ENCODE results near the gene NOS1.
"Not testable (repeated sequence)": the region's sequence is repeated elsewhere in the genome, so short reads cannot be mapped to it uniquely, and the experiment has no call there.

Gene NOS1

GRCh38 chr12:117255386-117255785 is 106.0 kb downstream of the NOS1 start:
- no peak for DNase-seq

DNA sequence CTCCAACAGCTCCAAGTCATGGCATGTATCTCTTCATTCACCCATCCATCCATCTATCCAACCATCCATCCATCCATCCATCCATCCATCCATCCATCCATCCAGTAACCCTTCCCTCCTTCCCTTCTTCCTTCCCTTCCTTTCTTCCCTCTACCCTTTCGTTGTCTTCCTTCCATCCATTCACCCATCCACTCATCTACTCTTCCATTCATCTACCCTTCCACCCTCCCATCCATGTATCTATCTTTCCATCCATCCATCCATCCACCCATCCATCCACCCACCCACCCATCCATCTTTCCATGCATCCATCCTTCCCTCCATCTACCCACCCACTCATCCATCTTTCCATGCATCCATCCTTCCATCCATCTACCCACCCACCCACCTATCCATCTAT is 117.9 kb downstream of the NOS1 start:
- no peak for DNase-seq

DNA sequence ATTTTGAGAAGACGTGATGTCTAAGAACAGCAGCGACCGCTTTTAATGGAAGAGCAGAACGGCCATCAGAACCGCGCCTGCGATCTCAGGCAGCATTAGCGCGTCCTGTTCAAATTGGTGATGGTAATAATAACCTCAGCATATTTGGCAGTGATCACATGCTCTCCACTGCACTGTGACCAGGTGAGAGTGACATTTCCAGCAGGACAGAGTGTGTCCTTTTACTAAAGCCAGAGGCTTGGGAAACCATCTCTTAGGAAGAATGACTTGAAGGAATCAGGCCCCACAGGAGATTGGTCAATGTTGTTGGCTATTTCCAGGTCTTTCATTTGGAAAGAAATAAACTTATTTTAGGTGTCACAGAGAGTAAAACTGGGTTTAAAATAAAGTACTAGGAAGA is 119.7 kb downstream of the NOS1 start:
- DNase-seq = no peak

DNA sequence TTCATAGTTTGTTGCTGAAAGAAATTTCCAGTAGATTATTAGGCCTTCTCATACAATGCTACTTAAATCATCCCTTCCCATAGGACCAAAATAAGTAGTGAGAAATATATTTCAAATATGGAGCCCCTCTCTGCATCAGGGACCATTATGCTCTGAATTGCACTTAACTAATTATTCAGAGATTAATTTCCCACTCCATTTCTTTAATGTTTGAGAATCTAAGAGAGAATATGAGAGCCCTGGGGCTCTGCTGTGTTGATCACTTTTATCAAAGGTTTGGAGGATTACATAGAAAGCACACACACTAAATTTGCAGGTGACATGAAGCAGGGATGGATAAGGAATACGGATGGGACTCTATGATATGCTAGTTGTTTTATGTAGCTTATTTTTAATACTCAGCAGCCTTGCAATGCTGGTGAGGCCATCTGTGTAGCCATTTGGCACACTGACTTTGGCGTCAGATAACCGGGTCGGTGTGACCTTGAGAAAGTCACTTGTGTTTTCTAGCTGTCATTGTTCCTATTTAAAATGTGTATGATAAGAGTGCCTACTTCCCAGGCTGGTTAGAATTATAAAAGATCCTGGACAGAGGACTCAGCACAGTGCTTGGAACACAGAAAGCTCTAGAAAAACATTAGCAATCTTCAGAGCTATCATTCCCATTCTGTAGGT is 121.2 kb downstream of the NOS1 start:
- no peak for DNase-seq

DNA sequence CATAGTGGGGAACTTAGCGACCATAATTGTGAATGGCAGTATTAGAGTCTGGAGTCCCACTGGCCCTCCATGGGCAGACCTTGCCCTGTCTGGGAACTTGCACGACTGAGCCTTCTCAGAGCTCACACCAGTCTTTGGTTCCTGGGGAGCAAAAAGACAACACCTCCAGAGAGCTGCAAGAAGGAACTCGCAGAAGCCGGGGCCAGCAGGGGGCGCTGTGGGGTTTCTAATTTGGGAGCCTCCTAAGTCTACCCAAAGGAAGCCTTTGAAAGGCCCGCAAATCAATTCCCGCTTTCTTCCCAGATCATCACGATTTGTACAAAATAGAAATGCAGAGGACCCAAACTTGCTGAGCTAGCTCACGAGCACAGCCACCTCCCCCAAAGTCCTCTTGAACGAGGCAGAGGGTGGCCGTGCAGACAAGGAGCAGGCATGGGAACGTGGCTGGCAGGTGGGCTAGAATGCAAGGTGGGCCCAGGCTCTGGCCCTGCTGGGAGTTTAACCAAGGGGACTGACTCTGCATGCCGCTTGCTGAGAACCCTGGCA is 124.9 kb downstream of the NOS1 start:
- DNase-seq = peak; percentile 67

DNA sequence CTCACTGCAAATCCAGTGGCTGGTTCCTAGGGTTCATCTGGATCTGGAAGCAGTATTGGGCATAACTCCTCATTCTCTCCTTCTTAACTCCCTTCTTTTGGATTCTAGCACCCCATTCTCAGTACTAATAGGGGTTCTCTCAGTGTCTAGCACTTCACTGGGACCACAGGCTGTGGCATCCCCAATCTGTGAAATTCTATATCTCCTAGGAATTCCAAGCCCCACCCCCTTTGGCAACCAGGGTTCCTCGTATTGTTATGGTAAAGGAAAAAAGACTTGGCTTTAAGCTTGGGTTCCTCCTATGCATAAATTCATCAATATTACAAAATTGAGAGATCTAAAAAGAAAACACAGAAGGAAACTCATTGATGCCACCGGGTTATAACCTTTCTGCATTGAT is 126.2 kb downstream of the NOS1 start:
- no peak for DNase-seq

GRCh38 chr12:117234441-117234840 is 127.0 kb downstream of the NOS1 start:
- no peak for DNase-seq

DNA sequence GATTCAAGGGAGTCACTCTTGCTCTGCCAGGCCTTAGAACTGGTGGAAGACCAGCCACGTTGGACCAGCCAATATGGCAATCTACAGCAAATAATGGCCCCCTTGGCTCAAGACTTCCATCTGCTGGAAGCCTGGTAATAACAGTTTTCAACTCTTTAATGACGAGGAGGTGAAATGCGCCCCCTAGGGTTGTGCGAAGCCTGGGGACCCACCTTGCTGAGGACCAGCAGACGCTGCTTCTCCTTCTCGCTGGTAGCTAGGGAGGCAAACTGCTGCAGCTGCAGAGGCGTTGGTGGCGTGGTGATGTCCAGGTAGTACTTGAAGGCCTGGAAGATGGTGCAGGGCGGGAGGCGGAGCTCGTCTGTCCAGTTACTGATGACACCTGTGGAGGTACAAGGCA is 129.7 kb downstream of the NOS1 start:
- no peak for DNase-seq

DNA sequence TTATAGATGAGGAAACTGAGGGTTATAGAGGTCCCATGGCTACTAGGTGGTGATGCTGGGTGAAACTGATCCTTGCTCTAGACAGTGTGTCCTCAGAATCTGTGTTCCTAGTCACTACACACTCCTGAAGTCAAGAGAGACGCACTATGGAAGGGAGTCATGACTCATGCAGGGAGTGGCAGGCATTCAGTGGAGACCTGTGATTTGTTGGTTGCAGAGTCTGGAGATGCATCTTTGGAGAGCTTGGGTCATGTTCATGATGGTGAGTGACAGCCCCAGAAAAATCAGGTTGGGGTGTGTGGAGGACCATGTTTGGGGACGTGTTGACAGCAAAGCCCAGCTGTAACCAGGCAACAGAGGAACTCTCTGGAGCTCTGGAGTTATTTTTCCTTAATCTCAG is 133.2 kb downstream of the NOS1 start:
- DNase-seq = no peak

GRCh38 chr12:117227000-117227653 is 134.3 kb downstream of the NOS1 start:
- no peak for DNase-seq

DNA sequence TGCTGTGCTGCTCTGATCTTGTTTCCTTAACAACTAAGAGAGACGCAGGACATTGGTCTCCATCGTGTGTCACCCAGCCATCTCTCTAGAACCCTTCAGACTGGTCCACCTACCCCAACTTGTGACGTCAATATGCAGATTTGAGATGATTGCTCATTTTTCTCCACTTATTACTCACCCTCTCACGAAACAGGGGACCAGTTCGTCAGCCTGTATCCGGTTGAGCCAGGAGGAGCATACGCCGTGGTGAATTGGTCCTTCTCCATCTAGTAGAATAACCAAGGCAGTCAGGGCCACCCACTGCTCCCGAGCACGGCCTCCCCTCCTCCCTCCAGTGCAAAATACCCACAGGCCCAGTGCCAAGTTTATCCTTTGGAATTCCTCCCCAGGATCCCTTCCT is 134.9 kb downstream of the NOS1 start:
- no peak for DNase-seq

GRCh38 chr12:117225179-117225578 is 136.2 kb downstream of the NOS1 start:
- DNase-seq = no peak

DNA sequence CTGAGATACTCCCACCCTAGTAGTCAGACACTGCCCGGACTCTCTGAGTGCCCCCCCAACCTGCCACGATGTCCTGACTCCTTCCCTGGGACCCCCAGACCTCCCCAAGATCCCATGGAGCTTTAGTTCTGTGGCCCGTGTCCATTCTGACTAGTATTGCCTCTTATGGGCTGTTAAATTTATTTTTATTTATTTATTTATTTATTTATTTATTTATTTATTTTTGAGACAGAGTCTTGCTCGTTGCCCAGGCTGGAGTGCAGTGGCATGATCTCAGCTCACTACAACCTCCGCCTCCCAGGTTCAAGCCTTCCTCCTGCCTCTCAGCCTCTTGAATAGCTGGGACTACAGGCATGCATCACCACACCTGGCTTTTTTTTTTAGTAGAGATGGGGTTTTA is 140.5 kb downstream of the NOS1 start:
- not testable (repeated sequence) for DNase-seq

DNA sequence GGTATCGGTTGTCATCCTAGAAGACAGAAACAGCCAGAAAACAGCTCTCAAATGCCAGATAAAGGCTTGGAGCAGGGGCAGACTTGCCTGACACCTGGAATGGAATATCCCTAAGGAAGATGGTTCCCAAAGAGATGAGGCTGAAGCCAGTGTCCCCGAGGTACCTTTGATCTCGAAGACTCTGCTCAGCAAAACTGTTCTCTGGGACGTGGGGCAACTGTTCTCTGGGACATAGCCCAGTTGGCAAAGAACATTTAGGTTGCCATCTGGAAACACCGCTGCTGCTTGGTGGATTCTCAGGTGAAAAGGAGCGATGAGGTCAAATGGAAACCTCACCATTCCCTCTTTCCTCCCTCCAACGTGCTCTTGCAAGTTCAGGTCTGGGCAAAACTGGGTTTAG is 143.3 kb downstream of the NOS1 start:
- no peak for DNase-seq

DNA sequence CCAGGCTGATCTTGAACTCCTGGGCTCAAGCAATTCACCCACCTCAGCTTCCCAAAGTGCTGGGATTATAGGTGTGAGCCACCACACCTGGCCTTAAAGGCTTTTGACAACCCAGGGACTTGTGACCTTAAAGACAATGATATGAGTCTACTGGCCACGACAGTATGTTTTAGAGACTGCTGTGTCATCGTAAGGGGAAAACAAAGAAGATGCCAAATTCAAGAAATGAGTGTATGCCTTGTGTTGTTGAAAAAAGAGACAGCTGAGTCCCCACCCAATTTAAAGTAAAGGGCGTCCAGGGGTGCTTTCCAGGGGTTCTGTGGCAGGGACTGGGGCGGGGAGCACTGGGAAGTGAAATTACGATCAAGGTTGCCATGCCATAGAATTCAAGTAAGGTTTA is 144.7 kb downstream of the NOS1 start:
- DNase-seq = no peak

DNA sequence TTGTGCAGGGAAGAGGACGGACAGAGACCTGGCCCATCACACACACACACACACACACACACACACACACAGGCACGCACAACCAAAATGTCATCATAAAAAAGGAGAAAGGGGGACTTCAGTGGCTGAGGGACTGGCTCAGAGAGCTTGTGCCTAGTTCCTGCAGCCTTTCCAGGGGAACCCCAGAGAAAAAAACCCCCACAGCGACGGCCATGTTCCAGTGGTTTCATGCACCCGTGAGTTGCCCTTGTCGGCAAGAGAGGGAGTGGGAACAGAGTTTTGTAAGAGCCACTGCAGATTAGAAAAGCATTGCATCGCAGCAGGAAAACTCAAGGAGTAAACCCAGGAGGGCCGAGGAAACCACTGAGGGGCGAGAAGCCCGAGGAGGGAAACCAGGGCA is 146.6 kb downstream of the NOS1 start:
- DNase-seq = no peak

- DNase-seq = no peak
Measured at GRCh38 chr12:117213295-117213808, 148.1 kb downstream of the NOS1 start.

DNA sequence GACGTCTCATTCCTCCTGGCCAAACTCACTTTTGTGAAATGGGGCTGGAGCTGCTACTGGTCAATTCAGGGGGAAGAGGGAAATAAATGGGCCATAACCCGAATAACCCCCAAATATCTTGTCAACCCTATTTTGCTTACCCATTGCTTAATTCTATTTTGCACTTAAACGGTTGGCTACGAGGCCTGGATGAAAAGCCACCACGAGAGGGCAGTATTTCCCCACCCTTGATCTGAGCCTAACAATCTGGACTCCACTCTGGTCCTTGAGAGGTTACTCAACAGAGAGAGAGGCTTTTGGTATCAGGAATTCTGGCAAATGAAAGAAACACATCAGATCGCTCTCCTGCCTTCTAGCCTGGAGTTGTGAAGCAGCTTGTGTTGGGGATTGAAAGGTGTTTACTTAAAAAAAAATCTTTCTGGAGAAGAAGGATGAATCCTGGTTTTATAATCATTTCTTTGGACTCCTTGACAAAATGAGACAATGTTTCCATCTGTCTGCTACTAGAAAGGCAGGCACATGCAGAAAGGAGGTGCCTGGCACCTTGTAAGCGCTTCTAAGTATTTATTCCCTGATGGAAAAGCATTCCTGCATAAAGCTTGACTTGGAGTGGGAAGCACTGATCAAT is 148.7 kb downstream of the NOS1 start:
- peak; percentile 62 for DNase-seq

DNA sequence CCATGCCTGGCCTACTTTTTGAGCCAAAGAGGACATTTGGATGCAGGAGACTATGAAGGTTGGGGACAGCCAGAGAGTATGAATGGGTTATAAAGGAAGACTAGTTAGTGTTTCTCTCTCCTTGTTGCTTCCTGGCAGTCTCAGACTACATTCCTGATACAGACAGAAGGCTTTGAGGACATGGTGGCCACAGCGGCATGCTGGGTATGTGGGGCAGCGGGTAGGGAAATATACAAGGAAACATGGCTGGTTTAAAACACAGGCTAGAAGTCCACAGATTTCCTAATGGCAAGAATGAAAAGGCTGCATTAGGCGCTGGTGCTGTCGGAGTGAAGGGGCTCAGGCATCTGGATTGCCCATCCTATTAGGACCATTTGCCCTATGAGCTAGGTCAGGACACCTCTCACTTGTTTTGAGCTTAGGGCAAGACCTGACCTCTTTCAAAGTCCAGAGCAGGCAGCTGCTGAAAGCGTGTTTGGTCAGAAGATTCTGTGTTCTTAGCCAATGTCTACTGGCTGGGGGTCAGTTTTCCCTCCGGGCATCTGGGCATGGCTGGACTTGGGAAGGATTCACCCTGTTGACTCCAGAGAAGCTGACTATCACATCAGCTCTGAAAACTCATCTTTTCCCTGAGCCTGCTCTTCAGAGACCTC is 151.0 kb downstream of the NOS1 start:
- DNase-seq = no peak

- no peak for DNase-seq
Measured at GRCh38 chr12:117209626-117210025, 151.8 kb downstream of the NOS1 start.

- no peak for DNase-seq
Measured at GRCh38 chr12:117208811-117209455, 152.5 kb downstream of the NOS1 start.

DNA sequence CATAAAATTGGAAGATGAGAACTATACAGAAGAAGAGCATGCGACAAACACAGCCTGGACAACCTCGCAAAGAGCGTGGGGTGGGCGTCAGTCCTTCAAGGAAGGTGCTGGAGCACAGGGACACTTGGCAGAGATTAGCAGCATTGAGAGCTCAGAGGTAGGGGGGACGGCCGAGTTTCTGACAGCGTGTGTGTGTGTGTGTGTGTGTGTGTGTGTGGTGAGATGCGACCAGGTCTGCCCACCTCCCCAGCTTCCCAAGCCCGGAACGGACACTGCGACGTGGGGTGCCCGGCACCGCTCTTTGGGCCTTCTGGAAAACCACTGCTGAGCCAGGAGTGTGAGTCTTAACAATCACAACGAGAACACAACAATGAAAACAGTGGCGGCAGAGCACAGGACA is 153.2 kb downstream of the NOS1 start:
- DNase-seq = no peak

GRCh38 chr12:117207675-117208074 is 153.8 kb downstream of the NOS1 start:
- no peak for DNase-seq

Data from activated naive CD4-positive, alpha-beta T cell treated with Interleukin-2 at 50 U/mL for 16 hours (primary cell).